Activated CD8-positive, alpha-beta memory T cell treated with anti-CD3 and anti-CD28 coated beads for 4 hours (primary cell): Measurements from ENCODE around the gene ZNF26.
"Not testable (repeated sequence)": the region's sequence is repeated elsewhere in the genome, so short reads cannot be mapped to it uniquely, and the experiment has no call there.

Experiments
- DNase-seq, 2 donors: peaks; one replicate each; pipeline ENCODE4 v3.0.0-alpha.2; 2020; ENCODE audit warnings: low read depth in 2 of 2

The ZNF26 gene, protein sequence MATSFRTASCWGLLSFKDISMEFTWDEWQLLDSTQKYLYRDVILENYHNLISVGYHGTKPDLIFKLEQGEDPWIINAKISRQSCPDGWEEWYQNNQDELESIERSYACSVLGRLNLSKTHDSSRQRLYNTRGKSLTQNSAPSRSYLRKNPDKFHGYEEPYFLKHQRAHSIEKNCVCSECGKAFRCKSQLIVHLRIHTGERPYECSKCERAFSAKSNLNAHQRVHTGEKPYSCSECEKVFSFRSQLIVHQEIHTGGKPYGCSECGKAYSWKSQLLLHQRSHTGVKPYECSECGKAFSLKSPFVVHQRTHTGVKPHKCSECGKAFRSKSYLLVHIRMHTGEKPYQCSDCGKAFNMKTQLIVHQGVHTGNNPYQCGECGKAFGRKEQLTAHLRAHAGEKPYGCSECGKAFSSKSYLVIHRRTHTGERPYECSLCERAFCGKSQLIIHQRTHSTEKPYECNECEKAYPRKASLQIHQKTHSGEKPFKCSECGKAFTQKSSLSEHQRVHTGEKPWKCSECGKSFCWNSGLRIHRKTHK

DNA sequence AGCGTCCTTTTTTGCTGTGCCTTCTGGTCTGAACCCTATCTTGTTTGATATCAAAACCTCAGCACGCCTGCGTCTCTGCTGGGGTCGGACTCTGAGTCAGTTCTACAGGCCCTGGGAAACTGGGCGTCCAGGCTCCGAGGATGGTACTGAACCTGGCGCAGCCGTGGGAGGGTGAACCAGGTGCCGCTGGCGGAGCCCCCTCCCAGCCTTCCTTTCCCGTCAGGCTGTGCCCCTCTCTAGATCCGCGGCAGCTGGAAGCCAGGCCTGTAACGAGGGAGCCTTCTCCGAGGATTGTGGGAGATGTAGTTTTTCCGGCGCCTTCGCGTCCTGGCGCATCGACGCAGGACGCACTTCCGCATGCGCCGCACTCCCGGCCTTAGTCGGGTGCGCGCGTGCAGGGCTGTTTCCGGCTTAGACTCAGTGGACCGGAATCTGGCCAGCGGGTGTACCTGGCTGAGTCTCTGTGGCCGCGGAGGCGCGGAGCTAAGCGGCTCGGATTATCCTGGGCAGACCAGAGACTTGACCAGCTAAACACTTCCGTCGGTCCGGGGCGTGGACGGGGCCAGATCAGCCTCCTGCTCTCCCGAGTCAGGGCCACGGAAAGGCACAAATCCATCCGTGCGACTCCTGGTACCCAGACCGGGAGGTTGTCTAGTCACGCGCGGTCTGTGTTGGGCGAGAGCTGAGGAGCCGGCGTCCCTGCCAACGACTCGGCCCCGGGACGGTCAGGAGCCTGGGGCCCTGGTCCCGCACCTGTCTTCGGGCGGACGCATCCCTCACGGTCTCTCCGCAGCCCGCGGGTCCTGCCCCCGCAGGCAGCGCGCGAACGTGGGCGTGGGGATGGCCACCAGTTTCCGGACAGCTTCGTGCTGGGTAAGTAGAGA lies at the start of gene ZNF26:
TSS of gene ZNF26 (plus strand) at position 367 of the 884 bp plus-strand sequence. CDS start at position 841, 474 bp downstream.
- peak; percentile 75 to 78 for DNase-seq

DNA sequence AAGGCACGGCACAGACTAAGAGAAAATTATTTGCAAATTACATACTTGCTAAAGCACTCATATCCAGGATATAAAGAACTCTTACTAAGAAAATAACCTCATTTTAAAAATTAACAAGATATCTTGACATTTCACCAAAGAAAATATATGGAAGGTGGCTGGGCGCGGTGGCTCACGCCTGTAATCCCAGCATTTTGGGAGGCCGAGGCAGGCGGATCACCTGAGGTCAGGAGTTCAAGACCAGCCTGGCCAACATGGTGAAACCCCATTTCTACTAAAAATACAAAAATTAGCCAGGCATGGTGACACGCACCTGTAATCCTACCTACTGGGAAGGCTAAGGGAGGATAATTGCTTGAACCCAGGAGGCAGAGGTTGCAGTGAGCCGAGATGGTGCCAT lies 49.2 kb upstream of the ZNF26 start:
- DNase-seq, result not testable (repeated sequence)

DNA sequence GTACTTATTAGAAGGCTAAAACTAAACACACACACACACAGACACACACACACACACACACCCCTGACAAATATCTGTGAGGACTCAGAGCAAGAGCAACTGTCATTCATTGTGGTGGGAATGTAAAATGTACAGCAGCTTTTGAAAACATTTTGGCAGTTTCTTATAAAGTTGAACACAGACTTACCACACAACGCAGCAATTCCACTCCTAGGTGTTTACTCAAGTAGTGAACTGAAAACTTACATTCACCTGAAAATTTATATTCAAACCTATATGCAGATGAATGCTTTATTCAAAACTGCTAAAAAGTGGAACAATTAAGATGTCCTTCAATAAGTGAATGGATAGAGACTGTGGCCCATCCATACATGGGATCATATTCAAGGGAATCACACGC lies 48.7 kb upstream of the ZNF26 start:
- DNase-seq, result no peak

DNA sequence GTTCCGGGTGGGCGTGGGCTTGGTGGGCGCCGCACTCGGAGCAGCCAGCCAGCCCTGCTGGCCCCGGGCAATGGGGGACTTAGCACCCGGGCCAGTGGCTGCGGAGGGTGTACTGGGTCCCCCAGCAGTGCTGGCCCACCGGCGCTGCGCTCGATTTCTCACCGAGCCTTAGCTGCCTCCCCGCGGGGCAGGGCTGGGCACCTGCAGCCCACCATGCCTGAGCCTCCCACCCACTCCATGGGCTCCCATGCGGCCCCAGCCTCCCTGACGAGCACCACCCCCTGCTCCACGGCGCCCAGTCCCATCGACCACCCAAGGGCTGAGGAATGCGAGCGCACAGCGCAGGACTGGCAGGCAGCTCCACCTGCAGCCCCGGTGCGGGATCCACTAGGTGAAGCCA lies 47.4 kb upstream of the ZNF26 start:
- DNase-seq, result not testable (repeated sequence)

DNA sequence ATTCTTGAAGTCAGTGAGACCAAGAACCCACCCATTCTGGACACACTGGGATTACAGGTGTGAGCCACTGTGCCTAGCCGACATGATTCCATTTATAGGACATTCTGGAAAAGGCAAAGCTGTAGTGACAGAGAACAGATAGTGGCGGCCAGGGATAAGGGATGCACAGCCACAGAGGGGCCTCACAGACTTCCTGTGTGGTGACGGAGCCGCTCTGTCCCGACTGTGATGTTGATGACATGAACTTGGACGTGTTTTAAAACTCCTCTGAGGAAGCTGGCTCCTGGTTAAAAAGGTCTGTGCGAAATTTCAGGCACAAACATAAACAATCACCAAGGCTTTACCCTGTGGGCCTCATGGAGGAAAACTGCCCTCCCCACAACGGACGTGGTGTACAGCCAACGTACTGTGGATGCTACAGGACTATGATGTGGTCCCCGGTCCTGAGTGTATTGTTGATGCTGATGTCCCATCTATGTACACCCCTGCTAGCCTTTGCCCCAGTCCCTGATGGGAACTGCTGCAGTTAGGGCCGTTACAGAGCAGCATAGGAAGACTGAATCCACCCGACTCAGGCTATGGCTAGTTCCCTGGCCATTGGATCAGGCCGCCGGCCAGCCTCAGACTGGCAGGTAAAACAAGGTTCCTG lies 46.0 kb upstream of the ZNF26 start:
- DNase-seq, result no peak

DNA sequence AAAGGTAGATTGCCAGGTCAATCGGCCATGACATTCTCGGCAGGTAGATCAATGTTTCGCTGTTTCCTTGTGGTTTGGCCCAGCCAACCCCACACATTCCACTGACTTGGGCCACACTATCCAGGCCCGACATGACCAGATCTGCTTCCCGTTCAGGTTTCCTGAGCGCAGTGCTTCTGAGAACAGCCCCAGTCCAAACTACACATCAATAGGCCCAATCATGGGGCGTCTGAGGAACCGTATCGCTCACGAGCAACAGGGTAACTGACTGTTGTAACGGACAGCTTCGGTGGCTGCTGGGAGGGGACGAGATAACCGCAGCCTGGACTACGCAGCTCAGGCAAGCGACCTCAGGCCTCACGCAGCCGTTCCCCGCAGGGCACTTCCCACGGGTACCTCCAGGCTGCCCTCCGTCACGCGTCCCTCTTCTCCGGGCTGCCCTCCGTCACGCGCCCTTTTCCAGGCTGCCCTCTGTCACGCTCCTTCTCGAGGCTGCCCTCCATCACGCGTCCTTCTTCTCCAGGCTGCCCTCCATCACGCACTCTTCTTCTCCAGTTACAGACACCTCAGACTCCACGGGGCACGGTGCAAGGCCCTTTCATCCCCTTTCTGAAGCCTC lies 44.7 kb upstream of the ZNF26 start:
- no peak for DNase-seq

DNA sequence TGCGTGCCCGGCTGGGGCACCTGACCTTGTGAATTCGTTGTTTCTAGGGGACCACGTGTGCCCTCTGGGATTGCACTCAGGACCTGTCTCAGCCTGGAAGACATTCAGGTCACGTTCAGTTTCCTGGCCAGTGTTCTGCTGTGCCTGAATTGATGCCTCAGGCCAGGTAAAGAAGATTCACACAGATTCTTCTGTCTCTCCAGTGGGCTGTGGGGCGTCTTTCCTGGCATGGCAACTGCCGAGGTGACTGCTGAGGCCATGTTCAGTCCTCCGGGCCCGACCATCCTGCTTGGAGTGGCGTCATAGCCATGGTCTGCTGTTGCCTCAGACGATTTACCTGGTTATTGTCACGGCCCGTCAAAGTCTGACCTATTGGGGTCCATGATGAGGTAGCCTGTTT lies 43.6 kb upstream of the ZNF26 start:
- DNase-seq, result no peak

DNA sequence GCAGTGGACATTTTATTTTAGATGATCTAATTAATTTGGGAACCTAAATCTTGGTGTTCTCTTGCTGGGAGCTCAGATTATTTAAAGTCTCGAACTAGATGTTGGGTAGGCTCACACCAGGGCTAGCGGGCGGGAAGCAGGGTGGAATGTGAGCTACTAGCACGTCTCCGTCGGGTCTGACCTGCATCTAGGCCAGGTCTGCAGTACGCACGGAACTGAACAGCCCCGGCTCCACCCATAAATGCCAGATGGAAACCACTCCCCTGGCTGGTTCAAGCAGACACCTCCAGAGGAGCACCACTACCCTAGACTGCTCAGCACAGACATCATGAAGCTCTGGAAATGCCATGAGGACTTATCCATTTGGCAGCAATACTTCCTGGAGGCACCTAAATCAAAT lies 40.4 kb upstream of the ZNF26 start:
- DNase-seq, result no peak

DNA sequence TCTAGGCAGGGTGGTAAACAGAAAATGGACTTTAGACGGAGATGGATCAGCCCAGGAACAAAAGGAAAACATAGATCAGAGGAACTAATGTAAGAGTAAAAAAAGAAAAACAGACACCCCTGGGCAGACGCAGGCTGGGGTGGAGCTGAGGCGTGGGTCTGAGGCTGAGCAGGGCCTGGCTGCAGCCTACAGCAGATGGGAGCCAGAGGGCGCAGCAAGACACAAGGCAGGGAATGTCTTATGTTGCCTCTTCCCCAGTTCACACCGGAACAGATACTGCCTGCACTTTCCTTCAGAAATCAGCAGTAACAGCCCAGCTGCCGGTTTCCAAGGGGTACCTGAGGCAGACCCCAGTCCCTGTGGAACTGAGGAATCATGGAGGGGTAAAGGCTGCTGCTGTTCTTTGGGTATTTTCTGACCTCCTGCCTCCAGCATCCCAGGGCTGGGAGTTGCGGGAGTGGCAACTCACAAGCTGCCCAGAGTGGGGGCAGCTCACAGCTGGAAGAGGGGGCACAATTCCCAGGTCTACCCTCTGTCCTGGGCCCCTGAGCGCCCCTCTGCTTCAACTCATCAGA lies 39.8 kb upstream of the ZNF26 start:
- DNase-seq, result no peak

DNA sequence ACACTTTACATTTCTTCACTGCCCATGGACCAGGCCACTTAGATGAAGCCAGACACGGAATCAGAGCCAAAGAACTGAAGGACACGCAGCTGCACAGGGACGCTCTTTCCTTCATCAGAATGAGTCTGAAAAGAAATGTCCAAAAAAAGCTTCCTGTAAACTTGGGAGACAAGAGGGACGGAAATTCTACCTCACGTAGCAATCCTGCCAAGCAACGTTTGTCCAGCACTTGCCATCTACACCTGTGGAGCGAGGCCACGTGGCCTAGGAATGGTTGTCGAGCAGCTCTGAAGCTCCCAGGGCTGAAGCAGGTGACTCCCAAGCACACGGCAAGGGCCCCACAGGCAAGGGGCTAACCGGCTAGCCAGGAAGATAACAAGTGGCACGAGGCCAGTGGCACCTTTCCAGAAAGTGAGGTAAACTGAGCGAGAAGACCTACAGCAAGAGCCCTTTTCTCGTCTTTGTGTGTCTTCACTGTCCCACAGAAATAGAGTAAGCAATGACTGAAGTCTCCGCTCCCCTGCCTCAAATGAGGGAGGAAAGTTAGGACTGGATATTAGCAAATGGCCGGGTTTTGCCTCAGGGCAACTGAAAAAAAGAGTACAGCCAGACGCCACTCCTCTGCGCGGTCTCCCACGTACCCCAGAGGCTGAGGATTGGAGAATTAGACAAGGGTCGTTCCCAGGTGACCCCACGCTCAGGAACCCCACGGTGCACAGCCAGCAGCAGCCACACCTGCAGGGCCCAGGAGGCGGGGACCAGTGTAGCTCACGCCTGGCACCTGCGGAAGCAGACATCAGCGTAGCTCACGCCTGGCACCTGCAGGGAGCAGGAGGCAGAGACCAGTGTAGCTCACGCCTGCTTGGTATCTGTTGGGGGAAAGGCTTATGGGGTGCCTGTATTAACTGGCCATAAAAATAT lies 37.8 kb upstream of the ZNF26 start:
- no peak for DNase-seq

DNA sequence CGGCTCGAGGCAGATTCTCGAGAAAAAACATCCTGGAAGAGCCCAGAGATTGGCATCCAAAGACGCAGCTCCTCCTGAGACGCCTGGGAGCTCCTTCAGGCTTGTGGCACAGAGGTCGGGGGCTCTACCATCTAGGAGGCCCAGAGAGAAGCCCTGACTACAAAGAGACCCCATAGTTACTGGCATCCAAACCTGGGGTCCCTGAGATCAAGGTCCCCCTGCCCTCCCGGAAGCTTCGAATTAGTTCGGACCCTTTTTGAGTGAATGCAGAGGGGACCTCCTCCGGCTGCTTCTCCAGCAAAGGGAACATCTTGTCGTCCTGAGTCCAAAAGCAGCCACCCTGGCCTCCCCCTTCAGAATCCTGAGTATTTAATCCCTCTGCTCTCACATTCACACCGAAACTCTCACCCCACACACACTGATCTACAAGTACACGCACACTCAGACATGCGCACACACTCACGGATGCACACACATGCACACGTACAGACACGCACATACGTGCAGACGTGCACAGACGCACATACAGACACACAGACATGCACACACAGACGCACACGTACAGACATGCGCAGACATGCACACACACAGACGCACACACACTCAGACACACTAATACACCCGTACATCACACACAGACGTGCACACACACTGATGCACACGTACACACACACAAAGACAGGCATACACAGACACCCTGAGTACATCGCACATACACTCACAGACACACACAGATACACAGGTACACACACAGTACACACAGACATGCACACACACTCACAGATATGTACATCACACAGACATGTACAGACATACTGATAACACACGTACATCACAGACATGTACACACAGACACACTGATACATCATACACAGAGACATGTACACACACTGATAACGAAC lies 36.0 kb upstream of the ZNF26 start:
- no peak for DNase-seq

DNA sequence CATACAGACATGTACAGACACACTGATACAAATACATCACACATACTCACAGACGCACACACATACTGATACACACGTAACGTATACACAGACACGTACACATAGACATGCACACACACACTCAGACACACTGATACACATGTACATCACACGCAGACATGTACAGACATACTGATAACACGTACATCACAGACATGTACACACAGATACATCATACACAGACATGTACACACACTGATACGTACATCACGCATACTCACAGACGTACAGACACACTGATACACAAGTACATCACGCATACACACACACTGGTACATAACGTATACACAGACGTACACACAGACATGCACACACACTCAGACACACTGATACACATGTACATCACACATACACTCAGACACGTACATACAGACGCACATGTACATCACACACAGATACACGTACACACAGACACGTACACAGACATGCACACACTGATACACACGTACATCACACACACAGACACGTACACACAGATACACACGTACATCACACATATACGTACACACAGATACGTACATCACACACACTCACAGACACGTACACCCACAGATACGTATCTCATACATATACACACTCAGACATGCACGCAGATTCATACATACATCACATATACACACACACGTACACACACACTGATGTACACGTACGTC lies 35.2 kb upstream of the ZNF26 start:
- DNase-seq, result no peak

DNA sequence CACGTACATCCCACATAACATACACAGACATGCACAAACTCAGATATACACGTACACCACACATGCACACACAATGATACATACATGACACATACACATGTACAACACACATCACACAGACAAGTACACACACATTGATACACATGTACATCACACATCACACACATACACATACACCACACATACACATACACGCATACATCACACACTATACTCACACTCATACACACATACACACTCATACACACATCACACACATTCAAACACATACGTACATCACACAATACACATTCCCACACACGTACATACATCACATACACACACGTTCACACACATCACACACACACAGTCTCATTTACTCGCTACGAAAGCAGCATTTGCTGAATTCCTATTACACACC lies 34.5 kb upstream of the ZNF26 start:
- DNase-seq, result no peak

DNA sequence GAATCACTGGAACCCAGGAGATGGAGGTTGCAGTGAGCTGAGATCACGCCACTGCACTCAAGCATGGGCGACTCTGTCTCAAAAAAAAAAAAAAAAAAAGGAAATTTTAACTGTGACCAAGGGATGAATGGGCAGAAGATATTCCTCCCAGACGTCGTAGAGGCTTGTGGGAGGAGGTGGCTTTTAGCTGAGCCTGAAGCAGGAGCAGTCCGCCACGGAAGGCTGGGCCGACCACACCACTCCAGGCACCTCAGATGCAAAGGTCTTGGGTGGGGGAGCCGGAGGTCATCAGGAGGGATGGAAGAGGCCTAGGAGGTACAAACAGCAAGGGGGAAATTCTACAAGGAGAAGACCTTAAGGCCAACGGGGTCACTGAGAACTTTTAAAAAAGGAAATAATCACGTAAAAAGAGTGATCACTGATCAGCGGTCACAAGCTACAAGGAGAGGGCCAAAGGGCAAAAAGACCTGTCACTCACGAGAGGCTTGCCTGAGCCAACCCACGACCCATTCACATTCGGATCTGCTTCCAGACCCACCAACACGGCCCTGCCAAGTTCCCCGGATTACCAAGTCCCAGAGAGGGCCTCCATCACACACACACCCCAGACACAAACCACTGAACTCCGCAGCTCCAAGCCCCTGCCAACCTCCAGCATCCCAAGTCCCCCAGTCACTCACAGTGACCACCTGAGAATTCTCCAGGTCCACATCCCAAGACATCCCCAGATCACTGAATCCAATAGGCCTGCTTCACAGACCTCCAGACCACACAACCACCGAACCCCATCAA lies 33.6 kb upstream of the ZNF26 start:
- DNase-seq, result no peak

DNA sequence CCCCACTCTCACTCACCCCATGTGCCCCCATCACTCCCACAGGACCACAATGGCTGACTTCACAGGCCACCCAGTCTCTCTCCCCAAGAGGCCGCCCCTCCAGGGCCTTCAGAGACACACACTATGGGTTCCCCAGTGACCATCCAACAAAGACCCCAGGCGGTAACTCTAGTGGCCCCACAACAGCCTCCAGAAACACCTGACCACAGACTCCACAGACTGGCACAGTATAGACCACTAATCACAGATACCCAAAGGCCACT lies 33.1 kb upstream of the ZNF26 start:
- DNase-seq, result no peak

DNA sequence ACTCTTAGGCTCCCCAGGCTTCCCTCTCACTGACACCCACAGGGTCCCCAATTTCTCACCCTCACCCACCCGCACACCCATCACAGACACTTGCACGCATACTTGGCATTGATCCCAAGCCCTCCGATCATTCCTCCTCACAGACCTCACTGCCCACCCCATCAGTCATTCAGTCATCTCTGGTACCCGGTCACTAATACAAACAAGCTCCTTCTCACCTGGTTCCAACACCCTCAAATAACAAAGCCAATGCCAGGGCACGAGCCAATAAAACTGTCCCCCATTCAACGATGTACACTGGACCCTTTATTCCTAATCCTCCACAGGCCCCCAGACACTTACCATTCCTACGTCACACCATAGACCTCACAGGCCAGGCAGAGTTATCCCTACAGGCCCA lies 32.4 kb upstream of the ZNF26 start:
- DNase-seq, result no peak

DNA sequence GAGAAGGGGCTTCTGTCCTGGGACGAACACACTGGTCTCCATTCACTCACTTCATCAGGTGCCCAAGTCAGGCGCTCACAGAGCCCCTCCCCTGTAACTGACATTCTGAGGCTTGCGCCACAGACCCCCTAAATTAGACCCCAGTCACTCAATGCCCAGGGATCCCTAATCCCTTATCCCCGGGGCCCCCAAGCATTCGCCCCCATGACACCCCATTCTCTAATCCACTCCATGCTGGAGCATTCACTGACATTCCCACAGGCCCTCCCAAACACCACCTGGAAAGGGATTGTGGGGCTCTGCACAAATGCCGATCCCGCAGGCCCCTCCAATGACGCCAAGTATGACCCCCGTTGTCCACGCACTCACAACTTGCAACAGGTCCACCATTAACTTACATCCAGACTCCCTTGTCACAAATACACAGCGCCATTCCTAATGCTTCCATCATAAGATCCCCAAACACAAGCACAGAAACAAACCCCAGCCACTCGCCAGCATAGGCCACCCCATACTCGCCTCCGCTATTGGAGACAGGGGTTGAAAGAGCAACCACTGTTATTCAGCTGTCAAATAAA lies 31.6 kb upstream of the ZNF26 start:
- DNase-seq, result no peak
